DMS53 (cell line): Measurements from ENCODE around the gene ACAN.

Experiments used
- DNase-seq: peaks from one replicate; lab custom pipeline; 2025; lab: John Stamatoyannopoulos, UW

Gene ACAN

GRCh38 chr15:88843334-88843733 is 40.1 kb downstream of the ACAN start:
- no peak for DNase-seq

- no peak for DNase-seq
Measured at GRCh38 chr15:88844749-88845386, 41.6 kb downstream of the ACAN start.

GRCh38 chr15:88845616-88846015 is 42.4 kb downstream of the ACAN start:
- DNase-seq, result no peak

GRCh38 chr15:88847144-88847543 is 43.9 kb downstream of the ACAN start:
- no peak for DNase-seq

- no peak for DNase-seq
Measured at GRCh38 chr15:88848203-88848602, 45.0 kb downstream of the ACAN start.

- no peak for DNase-seq
Measured at GRCh38 chr15:88849376-88850072, 46.3 kb downstream of the ACAN start.

GRCh38 chr15:88852476-88852875 is 49.2 kb downstream of the ACAN start:
- no peak for DNase-seq

GRCh38 chr15:88858934-88859333 is 55.7 kb downstream of the ACAN start:
- DNase-seq, result no peak

GRCh38 chr15:88859550-88859949 is 56.3 kb downstream of the ACAN start:
- DNase-seq, result no peak

- DNase-seq, result no peak
Measured at GRCh38 chr15:88860212-88860611, 57.0 kb downstream of the ACAN start.

GRCh38 chr15:88863412-88863811 is 60.2 kb downstream of the ACAN start:
- DNase-seq, result no peak

GRCh38 chr15:88864861-88865497 is 61.7 kb downstream of the ACAN start:
- no peak for DNase-seq

- no peak for DNase-seq
Measured at GRCh38 chr15:88865498-88866099, 62.4 kb downstream of the ACAN start.

GRCh38 chr15:88866295-88866881 is 63.2 kb downstream of the ACAN start:
- no peak for DNase-seq

GRCh38 chr15:88871313-88871712 is 68.1 kb downstream of the ACAN start:
- no peak for DNase-seq

GRCh38 chr15:88872106-88872505 is 68.9 kb downstream of the ACAN start:
- DNase-seq, result no peak

- DNase-seq, result no peak
Measured at GRCh38 chr15:88872706-88873105, 69.5 kb downstream of the ACAN start.

GRCh38 chr15:88873786-88874185 is 70.5 kb downstream of the ACAN start:
- DNase-seq, result no peak

- no peak for DNase-seq
Measured at GRCh38 chr15:88874275-88874674, 71.0 kb downstream of the ACAN start.

- no peak for DNase-seq
Measured at GRCh38 chr15:88874684-88875083, 71.4 kb downstream of the ACAN start.

- no peak for DNase-seq
Measured at GRCh38 chr15:88876573-88876972, 73.3 kb downstream of the ACAN start.

GRCh38 chr15:88877415-88877814 is 74.2 kb downstream of the ACAN start:
- DNase-seq, result no peak

GRCh38 chr15:88877906-88878305 is 74.7 kb downstream of the ACAN start:
- DNase-seq, result no peak
